Measurements from ENCODE around the gene KDM1B. TPM values are rescaled to one million over a fixed set of nuclear protein-coding genes. Genes with fewer than 3 reads are reported as not detected.

KDM1B gene
- total RNA-seq, 4 donors from 2014 or later, result 12.1 to 15.8 (median 12.7) TPM

GRCh38 chr6:18241208-18242038, 86.2 kb downstream of the KDM1B start:
- ATAC-seq (ENCODE audit: low FRiP score) (no peak), DNase-seq (ENCODE audit: low spot score) (no peak)
- TF ChIP-seq CTCF (IDR thresholded peaks at IDR 0.05), result no peak

- ATAC-seq (ENCODE audit: low FRiP score) (peak; percentile 81), DNase-seq (ENCODE audit: low spot score) (no peak)
- TF ChIP-seq CTCF (IDR thresholded peaks at IDR 0.05), result no peak
Observed at GRCh38 chr6:18242062-18242851, 87.0 kb downstream of the KDM1B start.

- ATAC-seq (ENCODE audit: low FRiP score) (no peak), DNase-seq (ENCODE audit: low spot score) (no peak)
- no peak for TF ChIP-seq CTCF (IDR thresholded peaks at IDR 0.05)
Observed at GRCh38 chr6:18243302-18243893, 88.2 kb downstream of the KDM1B start.

- DNase-seq (ENCODE audit: low spot score) (no peak), ATAC-seq (ENCODE audit: low FRiP score) (no peak)
- no peak for TF ChIP-seq CTCF (IDR thresholded peaks at IDR 0.05)
Observed at GRCh38 chr6:18244251-18244650, 89.0 kb downstream of the KDM1B start.

GRCh38 chr6:18245079-18245478, 89.9 kb downstream of the KDM1B start:
- TF ChIP-seq CTCF (IDR thresholded peaks at IDR 0.05), result no peak
- no peak for DNase-seq (ENCODE audit: low spot score)
- ATAC-seq (ENCODE audit: low FRiP score), result no peak

GRCh38 chr6:18245642-18246041, 90.4 kb downstream of the KDM1B start:
- DNase-seq (ENCODE audit: low spot score) (no peak), ATAC-seq (ENCODE audit: low FRiP score) (no peak)
- TF ChIP-seq CTCF (IDR thresholded peaks at IDR 0.05), result no peak

Data from omental fat pad (tissue), 4 donors.